Mesendoderm (in vitro differentiated cells): ENCODE data around the gene TANC1.

Experiments
- DNase-seq: peaks from one replicate; pipeline ENCODE4 v3.0.0; 2013
- H2AK5ac ChIP-seq: 2 replicates; pipeline ENCODE4 v1.6.1; 2013; ENCODE audit warnings: low read length, inconsistent platforms
- H2BK120ac ChIP-seq: 2 replicates; pipeline ENCODE4 v1.6.1; 2013; ENCODE audit warnings: low read depth, mild to moderate bottlenecking, low read length, moderate library complexity, mixed read lengths
- H2BK15ac ChIP-seq: replicated peaks from 2 replicates; pipeline ENCODE4 v1.6.1; 2013; ENCODE audit warnings: low read depth, mild to moderate bottlenecking, moderate library complexity
- H2BK5ac ChIP-seq: 2 replicates; pipeline ENCODE4 v1.6.1; 2013; ENCODE audit warnings: low read length, inconsistent platforms
- H3K18ac ChIP-seq: 2 replicates; pipeline ENCODE4 v1.6.1; 2013; ENCODE audit warnings: mild to moderate bottlenecking, low read length, mixed read lengths
- H3K23ac ChIP-seq: one replicate; pipeline ENCODE4 v1.6.1; 2013; ENCODE audit warnings: low read length
- H3K27ac ChIP-seq: 2 replicates; pipeline ENCODE4 v1.5.1; 2013; ENCODE audit warnings: low read depth, mild to moderate bottlenecking, inconsistent platforms, low read length, moderate library complexity
- H3K27me3 ChIP-seq: 2 replicates; pipeline ENCODE4 v1.6.1; 2013; ENCODE audit warnings: low read length, control low read depth, mild to moderate bottlenecking, inconsistent platforms; ENCODE audit not compliant: insufficient read depth, poor library complexity
- H3K36me3 ChIP-seq: 2 replicates; pipeline ENCODE4 v1.6.1; 2013; ENCODE audit warnings: low read length, inconsistent platforms; ENCODE audit not compliant: control insufficient read depth, insufficient read depth
- H3K4ac ChIP-seq: one replicate; pipeline ENCODE4 v1.6.1; 2013; ENCODE audit warnings: low read depth, mild to moderate bottlenecking, low read length, moderate library complexity
- H3K4me1 ChIP-seq: 2 replicates; pipeline ENCODE4 v1.6.1; 2013; ENCODE audit warnings: low read depth, low read length, inconsistent platforms; ENCODE audit not compliant: control insufficient read depth
- H3K4me2 ChIP-seq: 2 replicates; pipeline ENCODE4 v1.6.1; 2013; ENCODE audit warnings: low read length
- H3K4me3 ChIP-seq: 2 replicates; pipeline ENCODE4 v1.5.1; 2013; ENCODE audit warnings: mild to moderate bottlenecking, low read length
- H3K56ac ChIP-seq: one replicate; pipeline ENCODE4 v1.6.1; 2013; ENCODE audit warnings: low read length
- H3K79me1 ChIP-seq: 2 replicates; pipeline ENCODE4 v1.6.1; 2013; ENCODE audit warnings: low read length, inconsistent platforms
- H3K79me2 ChIP-seq: 2 replicates; pipeline ENCODE4 v1.6.1; 2013; ENCODE audit warnings: mild to moderate bottlenecking, low read length; ENCODE audit not compliant: control insufficient read depth, insufficient read depth
- H3K9ac ChIP-seq: 2 replicates; pipeline ENCODE4 v1.6.1; 2013; ENCODE audit warnings: low read length, inconsistent platforms
- H4K5ac ChIP-seq: one replicate; pipeline ENCODE4 v1.6.1; 2013; ENCODE audit warnings: low read length
- H4K8ac ChIP-seq: one replicate; pipeline ENCODE4 v1.6.1; 2013; ENCODE audit warnings: low read depth, mild to moderate bottlenecking, control low read depth, low read length, moderate library complexity
- WGBS: extraction: QIAGEN DNeasy Blood & Tissue Kit; methylation state at CpG from one replicate; pipeline ENCODE4 v1.1.7; 2013; ENCODE audit warnings: low lambda C conversion rate, missing lambda C conversion rate; ENCODE audit not compliant: insufficient coverage; ENCODE audit errors: extremely low coverage; 5-methylcytosine and 5-hydroxymethylcytosine counted together

TANC1 gene

GRCh38 chr2:159101755-159102489 lies 133.5 kb downstream of the TANC1 start:
- Histone ChIP-seq H3K4ac (no peak overlapping the region), H3K79me2 (no peaks in the 10 kb centered on the region), H3K27me3 (no peaks in the 10 kb centered on the region), H2BK120ac (no peak overlapping the region), H3K9ac (no peak overlapping the region), H4K5ac (no peak overlapping the region), H3K4me1 (peaks cover 2% of the 10 kb centered on the region), H2BK5ac (no peak overlapping the region), H3K4me2 (no peak overlapping the region), H2BK15ac (no peak overlapping the region), H3K27ac (no peak overlapping the region), H3K4me3 (no peak overlapping the region), H3K18ac (no peak overlapping the region), H3K56ac (no peak overlapping the region), H2AK5ac (no peak overlapping the region), H3K36me3 (no peaks in the 10 kb centered on the region), H3K79me1 (no peaks in the 10 kb centered on the region), H4K8ac (no peak overlapping the region), H3K23ac (no peak overlapping the region)
- WGBS = no CpG with 5 or more reads among the region's 8 CpGs
- DNase-seq = no peak

GRCh38 chr2:159103411-159103810 lies 135.0 kb downstream of the TANC1 start:
- Histone ChIP-seq H3K79me1 (no peaks in the 10 kb centered on the region), H3K27ac (no peak overlapping the region), H3K4me3 (no peak overlapping the region), H3K23ac (no peak overlapping the region), H2AK5ac (no peak overlapping the region), H3K18ac (no peak overlapping the region), H3K9ac (no peak overlapping the region), H3K4ac (no peak overlapping the region), H3K27me3 (no peaks in the 10 kb centered on the region), H2BK120ac (no peak overlapping the region), H4K8ac (no peak overlapping the region), H2BK5ac (no peak overlapping the region), H3K4me1 (peaks cover 2% of the 10 kb centered on the region), H3K36me3 (no peaks in the 10 kb centered on the region), H4K5ac (no peak overlapping the region), H3K56ac (no peak overlapping the region), H3K4me2 (no peak overlapping the region), H2BK15ac (no peak overlapping the region), H3K79me2 (no peaks in the 10 kb centered on the region)
- no peak for DNase-seq
- no CpG with 5 or more reads among the region's 5 CpGs for WGBS

- H3K27me3 ChIP-seq = no peaks in the 10 kb centered on the region
- no peaks in the 10 kb centered on the region for H3K4me1 ChIP-seq
- no peak overlapping the region for H2AK5ac ChIP-seq
- H4K5ac ChIP-seq = no peak overlapping the region
- no peak overlapping the region for H3K23ac ChIP-seq
- H3K4me2 ChIP-seq = no peak overlapping the region
- H3K56ac ChIP-seq = no peak overlapping the region
- no peaks in the 10 kb centered on the region for H3K79me1 ChIP-seq
- H3K9ac ChIP-seq = no peak overlapping the region
- H3K36me3 ChIP-seq = no peaks in the 10 kb centered on the region
- H3K4me3 ChIP-seq = no peak overlapping the region
- H4K8ac ChIP-seq = no peak overlapping the region
- H2BK120ac ChIP-seq = no peak overlapping the region
- H2BK15ac ChIP-seq = no peak overlapping the region
- H3K18ac ChIP-seq = no peak overlapping the region
- DNase-seq = no peak
- H2BK5ac ChIP-seq = no peak overlapping the region
- no peaks in the 10 kb centered on the region for H3K79me2 ChIP-seq
- H3K27ac ChIP-seq = no peak overlapping the region
- no CpG with 5 or more reads among the region's 5 CpGs for WGBS
- H3K4ac ChIP-seq = no peak overlapping the region
These were observed 137.7 kb downstream of the TANC1 start for GRCh38 chr2:159106109-159106508.

GRCh38 chr2:159108181-159108893 lies 139.9 kb downstream of the TANC1 start:
- no peak overlapping the region for H2AK5ac ChIP-seq
- H3K18ac ChIP-seq = no peak overlapping the region
- no CpG with 5 or more reads among the region's 12 CpGs for WGBS
- peak; percentile 33 for DNase-seq
- no peak overlapping the region for H4K5ac ChIP-seq
- no peaks in the 10 kb centered on the region for H3K79me1 ChIP-seq
- H3K4ac ChIP-seq = no peak overlapping the region
- H3K27ac ChIP-seq = no peak overlapping the region
- no peak overlapping the region for H2BK120ac ChIP-seq
- no peak overlapping the region for H3K4me3 ChIP-seq
- no peaks in the 10 kb centered on the region for H3K79me2 ChIP-seq
- no peak overlapping the region for H2BK5ac ChIP-seq
- no peak overlapping the region for H4K8ac ChIP-seq
- no peak overlapping the region for H3K4me2 ChIP-seq
- no peaks in the 10 kb centered on the region for H3K36me3 ChIP-seq
- H3K23ac ChIP-seq = no peak overlapping the region
- H3K27me3 ChIP-seq = no peaks in the 10 kb centered on the region
- H3K56ac ChIP-seq = no peak overlapping the region
- H3K4me1 ChIP-seq = no peaks in the 10 kb centered on the region
- no peak overlapping the region for H2BK15ac ChIP-seq
- no peak overlapping the region for H3K9ac ChIP-seq

GRCh38 chr2:159109517-159109916 lies 141.1 kb downstream of the TANC1 start:
- Histone ChIP-seq H3K79me2 (no peaks in the 10 kb centered on the region), H3K36me3 (no peaks in the 10 kb centered on the region), H3K4me2 (no peak overlapping the region), H3K4me1 (no peaks in the 10 kb centered on the region), H4K8ac (no peak overlapping the region), H2BK5ac (no peak overlapping the region), H2BK120ac (no peak overlapping the region), H3K56ac (no peak overlapping the region), H3K9ac (no peak overlapping the region), H3K18ac (no peak overlapping the region), H3K4me3 (no peak overlapping the region), H3K79me1 (no peaks in the 10 kb centered on the region), H4K5ac (no peak overlapping the region), H3K4ac (no peak overlapping the region), H3K23ac (no peak overlapping the region), H2BK15ac (no peak overlapping the region), H3K27me3 (no peaks in the 10 kb centered on the region), H3K27ac (no peak overlapping the region), H2AK5ac (no peak overlapping the region)
- DNase-seq = no peak
- no CpG with 5 or more reads among the region's 3 CpGs for WGBS
